ENCODE data around the gene DHX8. TPM values are rescaled to one million over a fixed set of nuclear protein-coding genes. Genes with fewer than 3 reads are reported as not detected.

Gene DHX8
- total and polyA plus RNA-seq, 2 experiments from 2014 or later: 16.4 to 30.7 TPM

DNA sequence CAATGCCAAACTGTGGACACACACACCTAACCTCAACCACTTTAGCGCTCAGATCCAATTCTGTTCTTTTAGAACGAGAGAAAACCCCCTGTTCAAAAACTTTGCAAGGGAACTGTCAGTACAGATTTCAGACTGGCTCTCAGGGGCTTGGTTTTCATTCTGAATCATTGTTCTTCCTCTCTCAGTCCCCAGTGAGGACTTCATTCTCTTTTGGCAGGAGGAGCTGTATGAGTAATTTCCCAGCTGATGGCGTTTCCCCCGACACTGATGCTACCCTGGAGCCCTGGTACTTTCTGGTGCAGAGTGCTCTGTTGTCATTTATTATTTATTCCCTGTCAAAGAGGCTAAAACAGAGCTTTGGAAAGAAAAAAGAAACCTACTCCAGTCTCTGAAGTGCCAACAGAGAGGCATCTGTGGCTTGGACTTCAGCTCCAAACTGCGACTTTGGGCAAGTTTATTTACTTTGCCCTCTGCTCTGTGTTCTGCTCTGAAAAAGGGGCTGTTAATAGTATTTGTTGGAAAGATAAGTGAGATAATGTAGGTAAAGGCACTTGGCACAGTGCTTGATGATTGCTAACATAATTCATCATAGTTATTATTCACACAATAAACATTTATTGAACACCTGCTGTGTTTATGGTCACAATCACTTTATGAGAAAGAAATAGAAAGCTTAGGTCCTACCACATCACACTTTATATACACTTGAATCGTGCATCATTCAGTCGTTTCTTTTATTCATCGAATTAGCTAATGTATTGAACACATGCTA is 34.0 kb downstream of the DHX8 start:
- Histone ChIP-seq H3K27ac (no peak overlapping the region), H3K27me3 (no peaks in the 10 kb centered on the region), H3K9me3 (ENCODE audit: low read depth) (no peaks in the 10 kb centered on the region), H3K4me1 (ENCODE audit: low read depth) (no peaks in the 10 kb centered on the region), H3K36me3 (peaks cover 67% of the 10 kb centered on the region), H3K4me3 (no peak overlapping the region)
- TF ChIP-seq, protein P1, sequence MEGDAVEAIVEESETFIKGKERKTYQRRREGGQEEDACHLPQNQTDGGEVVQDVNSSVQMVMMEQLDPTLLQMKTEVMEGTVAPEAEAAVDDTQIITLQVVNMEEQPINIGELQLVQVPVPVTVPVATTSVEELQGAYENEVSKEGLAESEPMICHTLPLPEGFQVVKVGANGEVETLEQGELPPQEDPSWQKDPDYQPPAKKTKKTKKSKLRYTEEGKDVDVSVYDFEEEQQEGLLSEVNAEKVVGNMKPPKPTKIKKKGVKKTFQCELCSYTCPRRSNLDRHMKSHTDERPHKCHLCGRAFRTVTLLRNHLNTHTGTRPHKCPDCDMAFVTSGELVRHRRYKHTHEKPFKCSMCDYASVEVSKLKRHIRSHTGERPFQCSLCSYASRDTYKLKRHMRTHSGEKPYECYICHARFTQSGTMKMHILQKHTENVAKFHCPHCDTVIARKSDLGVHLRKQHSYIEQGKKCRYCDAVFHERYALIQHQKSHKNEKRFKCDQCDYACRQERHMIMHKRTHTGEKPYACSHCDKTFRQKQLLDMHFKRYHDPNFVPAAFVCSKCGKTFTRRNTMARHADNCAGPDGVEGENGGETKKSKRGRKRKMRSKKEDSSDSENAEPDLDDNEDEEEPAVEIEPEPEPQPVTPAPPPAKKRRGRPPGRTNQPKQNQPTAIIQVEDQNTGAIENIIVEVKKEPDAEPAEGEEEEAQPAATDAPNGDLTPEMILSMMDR (IDR thresholded peaks at IDR 0.05; ENCODE audit: low read depth, low read length): no peak
- peak in 1 of 2 donors; percentile 63 for DNase-seq (ENCODE audit: low read depth in 1 of 2, low spot score in 1 of 2)

DNA sequence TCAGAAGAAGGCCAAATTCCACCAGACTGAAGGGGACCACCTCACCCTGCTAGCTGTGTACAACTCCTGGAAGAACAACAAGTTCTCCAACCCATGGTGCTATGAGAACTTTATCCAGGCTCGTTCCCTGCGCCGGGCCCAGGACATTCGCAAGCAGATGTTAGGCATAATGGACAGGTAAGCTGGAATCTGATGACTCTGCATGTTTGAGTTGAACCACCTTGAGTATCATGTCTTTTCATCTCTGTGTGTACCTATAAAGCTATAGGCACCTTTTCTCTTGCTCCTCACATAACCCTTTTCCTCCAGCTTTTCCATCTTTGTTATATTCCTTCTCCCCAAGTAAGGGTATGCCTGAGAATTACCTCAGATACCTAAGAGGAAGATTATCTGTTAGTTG is 37.6 kb downstream of the DHX8 start:
- H3K4me1 ChIP-seq (ENCODE audit: low read depth): no peaks in the 10 kb centered on the region
- TF ChIP-seq, protein P1 (IDR thresholded peaks at IDR 0.05; ENCODE audit: low read depth, low read length): no peak
- no peaks in the 10 kb centered on the region for H3K9me3 ChIP-seq (ENCODE audit: low read depth)
- H3K4me3 ChIP-seq: no peak overlapping the region
- H3K27ac ChIP-seq: no peak overlapping the region
- DNase-seq (ENCODE audit: low read depth in 1 of 2, low spot score in 1 of 2): no peak
- peaks cover 58% of the 10 kb centered on the region for H3K36me3 ChIP-seq
- H3K27me3 ChIP-seq: no peaks in the 10 kb centered on the region

GRCh38 chr17:43524945-43525575 is 41.3 kb downstream of the DHX8 start:
- Histone ChIP-seq H3K4me1 (ENCODE audit: low read depth) (peaks cover 4% of the 10 kb centered on the region), H3K27ac (no peak overlapping the region), H3K4me3 (no peak overlapping the region), H3K9me3 (ENCODE audit: low read depth) (no peaks in the 10 kb centered on the region), H3K27me3 (no peaks in the 10 kb centered on the region), H3K36me3 (peaks cover 34% of the 10 kb centered on the region)
- peak in 1 of 2 donors; percentile 41 for DNase-seq (ENCODE audit: low read depth in 1 of 2, low spot score in 1 of 2)
- TF ChIP-seq, protein P1 (IDR thresholded peaks at IDR 0.05; ENCODE audit: low read depth, low read length): no peak

GRCh38 chr17:43526886-43527648 is 43.3 kb downstream of the DHX8 start:
- no peak for DNase-seq (ENCODE audit: low read depth in 1 of 2, low spot score in 1 of 2)
- peaks cover 19% of the 10 kb centered on the region for H3K36me3 ChIP-seq
- peaks cover 15% of the 10 kb centered on the region for H3K4me1 ChIP-seq (ENCODE audit: low read depth)
- TF ChIP-seq, protein P1 (IDR thresholded peaks at IDR 0.05; ENCODE audit: low read depth, low read length): no peak
- H3K27me3 ChIP-seq: no peaks in the 10 kb centered on the region
- H3K9me3 ChIP-seq (ENCODE audit: low read depth): no peaks in the 10 kb centered on the region
- no peak overlapping the region for H3K27ac ChIP-seq
- no peak overlapping the region for H3K4me3 ChIP-seq

GRCh38 chr17:43528319-43528987 is 44.7 kb downstream of the DHX8 start:
- no peak overlapping the region for H3K4me3 ChIP-seq
- TF ChIP-seq, protein P1 (IDR thresholded peaks at IDR 0.05; ENCODE audit: low read depth, low read length): no peak
- H3K4me1 ChIP-seq (ENCODE audit: low read depth): peaks cover 15% of the 10 kb centered on the region
- peaks cover 15% of the 10 kb centered on the region for H3K36me3 ChIP-seq
- DNase-seq (ENCODE audit: low read depth in 1 of 2, low spot score in 1 of 2): peak in 1 of 2 donors; percentile 60
- no peaks in the 10 kb centered on the region for H3K9me3 ChIP-seq (ENCODE audit: low read depth)
- H3K27me3 ChIP-seq: no peaks in the 10 kb centered on the region
- H3K27ac ChIP-seq: no peak overlapping the region
